Fibroblast of pulmonary artery (primary cell): ENCODE measurements around the gene MLLT6.

Experiments used
- DNase-seq: peaks from one replicate; pipeline ENCODE4 v3.0.0-alpha.2; 2010; ENCODE audit warnings: low read depth
- H3K4me3 ChIP-seq: replicated peaks from 2 replicates; pipeline ENCODE4 v1.5.1; 2011; ENCODE audit warnings: low read depth, mild to moderate bottlenecking, control low read depth, low read length, moderate library complexity
- TF ChIP-seq, protein P1 (sequence below): IDR thresholded peaks from 2 replicates; pipeline ENCODE4 v1.5.1; 2011; ENCODE audit warnings: mild to moderate bottlenecking, control low read depth, low read length, inconsistent platforms; ENCODE audit errors: missing control alignments

The MLLT6 gene

DNA sequence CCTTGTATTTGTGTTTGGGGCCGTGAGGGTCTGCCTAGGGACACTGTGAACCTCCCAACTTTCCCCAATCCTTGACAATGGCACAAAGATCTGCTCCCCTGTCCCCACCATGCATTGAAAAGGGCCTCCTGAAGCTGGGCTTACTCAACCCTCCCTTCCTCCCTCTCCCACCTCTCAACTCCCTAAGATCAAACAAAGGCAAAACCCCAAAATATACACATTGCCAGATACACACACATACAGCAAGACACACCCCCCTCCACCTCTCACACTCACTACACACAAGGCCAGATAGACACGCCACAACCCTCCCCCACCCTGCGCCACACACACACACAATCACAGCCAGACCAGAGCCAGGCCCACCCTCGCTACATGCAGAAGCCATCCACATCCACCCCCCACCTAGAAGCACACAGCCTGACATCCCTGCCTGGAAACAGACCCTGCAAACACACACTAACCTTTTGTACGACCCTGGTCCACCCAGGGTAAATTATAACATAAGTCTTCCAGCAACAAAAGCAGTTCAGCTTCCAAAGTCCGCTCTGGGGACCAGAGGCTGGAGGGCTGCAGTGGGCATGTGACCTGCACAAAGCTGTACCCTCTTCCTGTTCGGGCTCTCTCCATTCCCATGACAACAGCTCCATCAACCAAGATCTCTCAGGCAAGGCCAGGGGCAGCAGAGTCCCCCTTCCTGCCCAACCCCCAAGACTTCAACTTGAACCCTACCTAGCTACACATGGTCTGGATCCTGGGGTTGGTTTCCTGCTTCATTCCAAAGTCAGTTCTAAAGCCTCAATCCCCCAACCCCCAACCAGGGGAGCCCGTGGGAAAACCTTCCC is 41.2 kb downstream of the MLLT6 start:
- no peak for DNase-seq
- peak overlapping the region; percentile 91 for H3K4me3 ChIP-seq
- TF ChIP-seq, protein P1, sequence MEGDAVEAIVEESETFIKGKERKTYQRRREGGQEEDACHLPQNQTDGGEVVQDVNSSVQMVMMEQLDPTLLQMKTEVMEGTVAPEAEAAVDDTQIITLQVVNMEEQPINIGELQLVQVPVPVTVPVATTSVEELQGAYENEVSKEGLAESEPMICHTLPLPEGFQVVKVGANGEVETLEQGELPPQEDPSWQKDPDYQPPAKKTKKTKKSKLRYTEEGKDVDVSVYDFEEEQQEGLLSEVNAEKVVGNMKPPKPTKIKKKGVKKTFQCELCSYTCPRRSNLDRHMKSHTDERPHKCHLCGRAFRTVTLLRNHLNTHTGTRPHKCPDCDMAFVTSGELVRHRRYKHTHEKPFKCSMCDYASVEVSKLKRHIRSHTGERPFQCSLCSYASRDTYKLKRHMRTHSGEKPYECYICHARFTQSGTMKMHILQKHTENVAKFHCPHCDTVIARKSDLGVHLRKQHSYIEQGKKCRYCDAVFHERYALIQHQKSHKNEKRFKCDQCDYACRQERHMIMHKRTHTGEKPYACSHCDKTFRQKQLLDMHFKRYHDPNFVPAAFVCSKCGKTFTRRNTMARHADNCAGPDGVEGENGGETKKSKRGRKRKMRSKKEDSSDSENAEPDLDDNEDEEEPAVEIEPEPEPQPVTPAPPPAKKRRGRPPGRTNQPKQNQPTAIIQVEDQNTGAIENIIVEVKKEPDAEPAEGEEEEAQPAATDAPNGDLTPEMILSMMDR = no peak

DNA sequence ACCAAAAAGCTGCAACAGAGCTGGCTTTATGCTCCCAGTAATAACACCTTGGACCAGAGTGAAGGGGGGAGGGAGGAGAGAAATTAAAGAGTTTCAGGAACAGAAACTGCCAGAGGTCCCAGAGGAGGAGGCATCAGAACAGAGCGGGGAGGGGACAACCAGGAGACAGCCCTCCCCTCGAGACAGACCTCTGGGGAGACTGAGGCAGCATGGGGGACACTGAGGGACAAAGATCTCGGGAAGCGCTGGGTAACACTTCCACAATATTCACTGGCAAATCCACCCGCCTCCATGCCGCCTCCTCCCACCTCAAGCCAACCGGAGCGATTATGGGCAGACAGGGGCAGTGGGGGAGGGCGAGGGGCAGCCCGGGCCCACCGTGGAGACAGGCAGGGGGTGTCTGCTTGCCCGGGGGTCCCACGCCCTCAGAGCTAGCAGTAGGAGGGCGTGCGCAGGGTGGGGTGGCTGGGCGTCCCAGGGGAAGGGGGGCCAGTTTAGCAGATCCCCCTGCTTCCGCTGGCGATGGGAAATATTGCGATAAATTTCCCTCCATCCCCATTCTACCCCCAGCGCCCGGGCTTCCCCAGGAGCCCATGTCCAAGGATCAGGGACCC is 41.9 kb downstream of the MLLT6 start:
- no peak for DNase-seq
- H3K4me3 ChIP-seq = peak overlapping the region; percentile 91
- TF ChIP-seq, protein P1 = no peak

DNA sequence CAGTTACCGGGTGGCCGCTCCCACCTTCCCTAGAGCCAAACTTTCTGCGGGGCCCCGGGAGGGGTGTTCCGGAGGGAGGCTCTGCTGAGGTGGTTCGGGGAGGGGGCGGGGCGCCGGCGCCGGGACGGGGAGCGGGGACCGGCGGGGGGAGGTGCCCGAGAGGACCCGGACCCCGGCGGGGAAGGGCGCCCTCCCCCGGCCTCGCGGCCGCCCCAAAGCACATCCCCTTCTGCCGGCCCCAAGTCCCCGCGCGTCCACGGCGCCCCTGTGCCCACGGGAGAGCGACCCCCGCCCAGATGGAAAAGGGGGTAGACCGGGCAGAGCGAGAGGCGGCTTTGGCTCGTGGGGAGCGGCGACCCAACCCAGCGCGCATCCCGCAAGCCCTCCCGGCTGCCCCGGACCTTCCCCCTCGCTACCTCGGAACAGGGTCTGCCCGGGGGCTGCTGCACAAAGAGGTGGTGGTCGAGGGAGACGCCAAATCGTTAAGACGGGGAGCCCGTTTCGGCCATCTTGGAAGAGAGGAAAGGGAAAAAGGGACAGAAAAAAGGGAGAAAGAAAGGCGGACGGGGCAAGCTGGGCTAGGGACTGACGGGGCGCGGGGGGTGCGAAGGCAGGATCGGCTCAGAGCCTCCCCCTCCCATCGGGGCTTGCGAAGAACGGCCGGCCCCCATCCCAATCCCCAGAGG is 42.5 kb downstream of the MLLT6 start:
- no peak for DNase-seq
- TF ChIP-seq, protein P1 = no peak

DNA sequence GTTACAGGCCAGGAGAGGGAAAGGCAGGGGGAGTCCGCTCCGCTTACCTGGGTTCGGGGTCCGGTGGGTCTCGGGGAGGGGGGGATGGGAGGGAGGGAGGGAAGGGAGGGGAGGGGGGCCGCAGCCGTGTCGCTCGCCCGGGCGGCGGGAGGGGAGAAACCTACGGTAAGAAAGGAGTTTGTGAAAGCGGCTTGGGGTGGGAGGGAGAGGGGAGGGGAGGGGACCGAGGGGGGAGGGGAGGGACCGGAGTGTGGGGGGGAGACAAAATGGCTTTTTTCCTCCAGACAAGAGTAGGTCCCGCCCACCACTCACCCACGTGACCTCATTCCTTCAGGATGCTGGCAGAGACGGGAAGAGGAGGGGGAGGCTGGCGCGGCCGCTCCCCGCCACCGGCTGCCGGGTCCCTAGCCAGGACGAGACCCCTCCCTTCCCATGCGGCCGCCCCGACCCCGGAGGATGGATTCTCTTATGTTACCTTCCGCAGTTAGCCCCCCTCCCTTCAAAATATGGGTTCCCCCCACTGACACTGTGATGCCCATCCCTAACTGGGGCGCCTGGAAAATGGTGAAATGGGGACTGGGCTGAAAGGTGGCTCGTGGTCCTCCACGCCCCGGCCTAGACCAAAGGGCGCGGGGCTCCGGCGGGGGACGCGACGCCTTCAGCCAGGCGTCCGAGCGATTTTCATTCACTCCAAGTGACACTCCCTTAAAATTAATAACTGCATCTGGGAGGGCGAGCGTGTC is 43.2 kb downstream of the MLLT6 start, which contains the start of gene PCGF2:
Gene PCGF2, minus strand, starts transcription at position 188 of the 743 bp plus-strand sequence. CDS start 7,934 bp downstream, outside the sequence.
- DNase-seq = peak; percentile 92
- H3K4me3 ChIP-seq = peak within 1 kb of the TSS; percentile 91
- TF ChIP-seq, protein P1 = no peak

More for the DNA sequence above, 42.5 kb downstream of the MLLT6 start:
- peak overlapping the region; percentile 91 for H3K4me3 ChIP-seq

DNA sequence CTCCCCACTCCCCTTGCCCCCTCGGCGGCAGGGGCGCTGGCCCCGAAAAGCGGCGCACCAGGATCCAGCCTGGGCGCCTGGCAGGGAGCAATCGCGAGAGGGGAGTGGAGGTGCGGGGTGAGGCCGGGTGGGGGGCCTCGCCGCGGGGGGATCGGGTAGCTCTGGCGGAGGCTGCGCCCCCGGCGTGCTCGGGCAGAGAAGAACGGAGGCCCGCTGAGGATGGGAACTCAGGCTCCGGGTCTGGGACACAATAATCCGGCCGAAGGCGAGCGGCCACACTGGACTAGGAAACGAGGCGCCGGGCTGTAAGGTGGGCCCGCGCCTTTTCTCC is 43.8 kb downstream of the MLLT6 start:
- TF ChIP-seq, protein P1 = no peak
- no peak for DNase-seq
- peak overlapping the region; percentile 91 for H3K4me3 ChIP-seq

DNA sequence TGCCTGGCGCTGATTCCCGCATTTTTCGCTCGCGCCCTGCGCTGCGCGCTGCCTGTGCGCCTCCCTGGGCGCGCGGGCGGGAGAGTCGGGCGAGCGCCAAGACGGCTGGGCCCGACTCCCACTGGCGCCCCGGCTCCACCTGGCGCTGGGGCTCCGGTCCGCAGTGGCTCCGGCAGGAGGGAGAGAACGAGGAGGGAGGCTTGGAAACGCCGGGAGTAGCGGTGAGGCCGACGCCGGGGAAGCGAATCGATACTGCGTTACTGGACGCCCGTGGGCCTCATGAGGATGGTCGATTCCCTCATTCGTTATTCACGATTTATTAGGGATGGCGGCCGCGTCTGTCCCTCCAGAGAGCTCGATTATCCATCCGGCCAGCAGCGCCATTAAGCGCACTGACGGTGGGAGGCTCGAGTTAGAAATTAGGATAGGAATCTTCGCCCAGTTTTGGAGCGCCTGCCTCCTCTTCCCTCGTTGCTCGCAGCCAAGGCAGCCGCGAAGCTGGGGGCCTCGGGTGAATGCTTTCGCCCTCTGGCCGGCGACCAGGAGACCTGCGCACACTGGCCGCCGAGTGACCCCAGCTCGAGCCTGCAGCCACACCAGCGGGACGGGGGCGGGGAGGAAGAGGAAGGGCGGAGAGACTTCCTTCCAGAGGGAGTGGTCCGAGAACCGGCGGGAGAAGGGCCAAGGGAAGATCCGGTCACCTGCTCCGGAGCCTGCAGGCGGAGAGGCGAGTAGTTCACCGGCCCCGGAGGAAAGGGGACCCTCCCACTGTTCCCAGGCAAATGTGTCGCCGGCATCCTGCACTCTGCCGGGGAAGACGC is 44.4 kb downstream of the MLLT6 start:
- peak overlapping the region; percentile 91 for H3K4me3 ChIP-seq
- DNase-seq = peak; percentile 62
- TF ChIP-seq, protein P1 = no peak
